Natural killer cell (primary cell): Measurements from ENCODE around the gene CSMD2. TPM values are rescaled to one million over a fixed set of nuclear protein-coding genes. Genes with fewer than 3 reads are reported as not detected.

Experiments used
- ATAC-seq, 3 donors: fragments of 150-1000 bp in 2 of 3; fragments of 200-7000 bp in 1 of 3; cut with Tn5 transposase; 1 replicate in 1 of 3; 2 replicates in 2 of 3; pipeline ENCODE4 v1.10.0; 2021; ENCODE audit warnings: mild to moderate bottlenecking in 2 of 3, moderate library complexity in 2 of 3
- DNase-seq, 2 donors: peaks; one replicate each; pipeline versions ENCODE4 v3.0.0 to v3.0.0-alpha.2; 2013 to 2021; ENCODE audit warnings: mixed read lengths in 1 of 2
- H3K27ac ChIP-seq: one replicate; pipeline ENCODE4 v1.5.1; 2013; ENCODE audit warnings: mild to moderate bottlenecking, low read length
- H3K27me3 ChIP-seq: one replicate; pipeline ENCODE4 v1.6.1; 2013; ENCODE audit warnings: low read length; ENCODE audit not compliant: control insufficient read depth, insufficient read depth
- H3K36me3 ChIP-seq: one replicate; pipeline ENCODE4 v1.6.1; 2013; ENCODE audit warnings: low read length; ENCODE audit not compliant: control insufficient read depth, insufficient read depth
- H3K4me1 ChIP-seq: one replicate; pipeline ENCODE4 v1.6.1; 2013; ENCODE audit warnings: low read length; ENCODE audit not compliant: control insufficient read depth, insufficient read depth
- H3K4me3 ChIP-seq: one replicate; pipeline ENCODE4 v1.5.1; 2013; ENCODE audit warnings: low read length
- H3K9me3 ChIP-seq: one replicate; pipeline ENCODE4 v1.6.1; 2013; ENCODE audit warnings: low read length; ENCODE audit not compliant: control insufficient read depth, insufficient read depth
- H3K27ac Mint-ChIP-seq, 2 donors: one replicate each; pipeline ENCODE4 v1.8.0; 2022; ENCODE audit warnings: mild to moderate bottlenecking in 2 of 2, mixed read lengths in 2 of 2, moderate library complexity in 1 of 2
- H3K27me3 Mint-ChIP-seq, 2 donors: one replicate each; pipeline ENCODE4 v1.8.0; 2022; ENCODE audit warnings: low read depth in 2 of 2, mixed read lengths in 2 of 2
- H3K36me3 Mint-ChIP-seq: one replicate; pipeline ENCODE4 v1.8.0; 2022; ENCODE audit warnings: mixed read lengths
- H3K4me1 Mint-ChIP-seq, 2 donors: one replicate each; pipeline ENCODE4 v1.8.0; 2022; ENCODE audit warnings: mixed read lengths in 2 of 2
- H3K4me3 Mint-ChIP-seq: one replicate; pipeline ENCODE4 v1.8.0; 2022; ENCODE audit warnings: mild to moderate bottlenecking, moderate library complexity, mixed read lengths
- H3K9me3 Mint-ChIP-seq, 2 donors: one replicate each; pipeline ENCODE4 v1.8.0; 2022; ENCODE audit warnings: mixed read lengths in 2 of 2
- WGBS: methylation state at CpG from one replicate; pipeline ENCODE4 v1.1.7; 2013; ENCODE audit warnings: missing lambda C conversion rate; ENCODE audit not compliant: insufficient coverage; 5-methylcytosine and 5-hydroxymethylcytosine counted together
- intact Hi-C: fragments of 100-400 bp; cut with micrococcal nuclease; formaldehyde crosslinking; loops from one replicate; pipeline ENCODE4 v1.14.2; 2022
- total RNA-seq, 4 donors: library from RNA; stranded (reverse); fragments of 120-200 nt in 1 of 4; gene quantifications; one replicate each; pipeline versions ENCODE4 v1.2.3 to v1.2.4, GENCODE V29; 2013 to 2022
- TF ChIP-seq, protein P1 (sequence below): fragments of 200-600 bp; IDR thresholded peaks from one replicate; pipeline ENCODE4 v1.8.0; 2022; ENCODE audit warnings: antibody characterized with exemption

The CSMD2 gene
- total RNA-seq, 3 donors from 2014 or later (not counting 1 experiment from before 2014, with no cell fraction given), result not detected

- ATAC-seq (no peak), DNase-seq (no peak)
- Mint-ChIP-seq H3K27me3 (peaks cover 7 to 12% of the 10 kb centered on the region in 2 donors), H3K4me1 (no peaks in the 10 kb centered on the region), H3K36me3 (no peaks in the 10 kb centered on the region), H3K4me3 (no peak overlapping the region), H3K27ac (no peak overlapping the region), H3K9me3 (peaks cover 4 to 8% of the 10 kb centered on the region in 2 donors)
- TF ChIP-seq, protein P1, sequence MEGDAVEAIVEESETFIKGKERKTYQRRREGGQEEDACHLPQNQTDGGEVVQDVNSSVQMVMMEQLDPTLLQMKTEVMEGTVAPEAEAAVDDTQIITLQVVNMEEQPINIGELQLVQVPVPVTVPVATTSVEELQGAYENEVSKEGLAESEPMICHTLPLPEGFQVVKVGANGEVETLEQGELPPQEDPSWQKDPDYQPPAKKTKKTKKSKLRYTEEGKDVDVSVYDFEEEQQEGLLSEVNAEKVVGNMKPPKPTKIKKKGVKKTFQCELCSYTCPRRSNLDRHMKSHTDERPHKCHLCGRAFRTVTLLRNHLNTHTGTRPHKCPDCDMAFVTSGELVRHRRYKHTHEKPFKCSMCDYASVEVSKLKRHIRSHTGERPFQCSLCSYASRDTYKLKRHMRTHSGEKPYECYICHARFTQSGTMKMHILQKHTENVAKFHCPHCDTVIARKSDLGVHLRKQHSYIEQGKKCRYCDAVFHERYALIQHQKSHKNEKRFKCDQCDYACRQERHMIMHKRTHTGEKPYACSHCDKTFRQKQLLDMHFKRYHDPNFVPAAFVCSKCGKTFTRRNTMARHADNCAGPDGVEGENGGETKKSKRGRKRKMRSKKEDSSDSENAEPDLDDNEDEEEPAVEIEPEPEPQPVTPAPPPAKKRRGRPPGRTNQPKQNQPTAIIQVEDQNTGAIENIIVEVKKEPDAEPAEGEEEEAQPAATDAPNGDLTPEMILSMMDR, result no peak
- Histone ChIP-seq H3K4me1 (no peaks in the 10 kb centered on the region), H3K27me3 (no peaks in the 10 kb centered on the region), H3K27ac (no peak overlapping the region), H3K4me3 (no peak overlapping the region), H3K36me3 (no peaks in the 10 kb centered on the region), H3K9me3 (peaks cover 16% of the 10 kb centered on the region)
- intact Hi-C loops, result no loop called here
- whole genome bisulfite sequencing, result 84% methylated on average over 6 of the region's 6 CpGs
Observed at GRCh38 chr1:33797849-33798248, 367.2 kb downstream of the CSMD2 start.

DNA sequence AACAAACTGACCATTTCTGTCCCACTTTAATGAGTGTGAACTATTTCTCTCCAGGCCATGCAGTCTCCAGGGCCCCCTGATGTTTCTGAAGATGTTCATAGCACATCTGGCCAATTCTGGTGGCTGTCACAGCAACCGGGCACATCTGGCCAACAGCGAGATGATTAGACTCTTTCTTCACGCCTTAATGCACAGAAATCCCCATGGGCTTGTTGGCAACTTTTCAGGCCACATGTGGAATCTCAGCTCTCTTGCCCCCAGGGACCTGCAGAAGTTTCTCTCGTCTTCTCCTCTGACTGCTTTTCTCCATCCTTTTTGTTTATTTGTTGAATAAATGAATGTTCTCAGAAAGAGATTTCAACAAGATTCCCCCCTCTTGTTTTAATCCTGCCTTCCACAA, 372.4 kb downstream of the CSMD2 start:
- Mint-ChIP-seq H3K36me3 (no peaks in the 10 kb centered on the region), H3K4me3 (no peak overlapping the region), H3K9me3 (peaks cover 0 to 4% of the 10 kb centered on the region in 2 donors), H3K27me3 (peaks cover 0 to 3% of the 10 kb centered on the region in 2 donors), H3K27ac (no peak overlapping the region), H3K4me1 (no peaks in the 10 kb centered on the region)
- Histone ChIP-seq H3K4me3 (no peak overlapping the region), H3K4me1 (no peaks in the 10 kb centered on the region), H3K36me3 (no peaks in the 10 kb centered on the region), H3K9me3 (peaks cover 10% of the 10 kb centered on the region), H3K27ac (no peak overlapping the region), H3K27me3 (no peaks in the 10 kb centered on the region)
- intact Hi-C loops, result no loop called here
- 75% methylated on average over 3 of the region's 4 CpGs for WGBS
- DNase-seq, result no peak
- TF ChIP-seq, protein P1, result no peak
- no peak for ATAC-seq

- no peak overlapping the region for H3K4me3 Mint-ChIP-seq
- H3K27me3 ChIP-seq, result no peaks in the 10 kb centered on the region
- H3K9me3 ChIP-seq, result peaks cover 7% of the 10 kb centered on the region
- H3K4me1 ChIP-seq, result no peaks in the 10 kb centered on the region
- H3K27ac ChIP-seq, result no peak overlapping the region
- 90% methylated on average over 3 of the region's 4 CpGs for WGBS
- H3K27me3 Mint-ChIP-seq, result peaks cover 0 to 3% of the 10 kb centered on the region in 2 donors
- DNase-seq (no peak), ATAC-seq (no peak)
- H3K27ac Mint-ChIP-seq, result no peak overlapping the region
- no peaks in the 10 kb centered on the region for H3K4me1 Mint-ChIP-seq
- peaks cover 0 to 4% of the 10 kb centered on the region in 2 donors for H3K9me3 Mint-ChIP-seq
- TF ChIP-seq, protein P1, result no peak
- no peaks in the 10 kb centered on the region for H3K36me3 Mint-ChIP-seq
- no peak overlapping the region for H3K4me3 ChIP-seq
- H3K36me3 ChIP-seq, result no peaks in the 10 kb centered on the region
- intact Hi-C loops, result no loop called here
Observed at GRCh38 chr1:33792216-33792615, 372.8 kb downstream of the CSMD2 start.

DNA sequence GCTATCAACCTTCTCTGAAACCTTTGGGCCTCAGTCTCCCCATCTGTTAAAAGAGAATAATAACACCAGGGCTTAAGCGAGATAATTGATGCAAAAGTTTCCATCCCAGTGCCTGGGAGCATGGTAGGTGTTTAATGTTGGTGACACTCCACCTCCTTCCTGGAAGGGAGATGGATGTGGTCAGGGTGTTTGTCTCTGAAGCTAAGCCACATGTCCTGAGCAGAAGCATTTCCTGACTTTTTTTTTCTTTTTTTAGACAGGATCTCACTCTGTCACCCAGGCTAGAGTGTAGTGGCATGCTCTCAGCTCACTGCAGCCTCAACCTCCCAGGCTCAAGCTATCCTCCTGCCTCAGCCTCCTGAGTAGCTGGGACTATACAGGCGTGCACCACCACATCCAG, 373.8 kb downstream of the CSMD2 start:
- no peaks in the 10 kb centered on the region for H3K36me3 Mint-ChIP-seq
- no peak overlapping the region for H3K27ac Mint-ChIP-seq
- TF ChIP-seq, protein P1, result no peak
- WGBS, result 79% methylated on average over 2 of the region's 2 CpGs
- no peaks in the 10 kb centered on the region for H3K4me1 Mint-ChIP-seq
- no peak for DNase-seq
- H3K4me3 Mint-ChIP-seq, result no peak overlapping the region
- H3K27ac ChIP-seq, result no peak overlapping the region
- no peaks in the 10 kb centered on the region for H3K36me3 ChIP-seq
- no peaks in the 10 kb centered on the region for H3K4me1 ChIP-seq
- H3K27me3 ChIP-seq, result no peaks in the 10 kb centered on the region
- intact Hi-C loops, result no loop called here
- H3K9me3 Mint-ChIP-seq, result no peaks in the 10 kb centered on the region
- H3K9me3 ChIP-seq, result peaks cover 3% of the 10 kb centered on the region
- H3K27me3 Mint-ChIP-seq, result peaks cover 2 to 3% of the 10 kb centered on the region in 2 donors
- ATAC-seq, result no peak
- no peak overlapping the region for H3K4me3 ChIP-seq
